ENCODE results near the gene MEIG1. TPM values are rescaled to one million over a fixed set of nuclear protein-coding genes. Genes with fewer than 3 reads are reported as not detected.
"Not testable (repeated sequence)": the region's sequence is repeated elsewhere in the genome, so short reads cannot be mapped to it uniquely, and the experiment has no call there.

The MEIG1 gene
- total RNA-seq, 1 donor from 2014 or later, result not detected

- H3K4me3 ChIP-seq (ENCODE audit: low read depth, low read length), result no peak overlapping the region
- no peak for DNase-seq (ENCODE audit: low read depth)
- TF ChIP-seq, protein P1, sequence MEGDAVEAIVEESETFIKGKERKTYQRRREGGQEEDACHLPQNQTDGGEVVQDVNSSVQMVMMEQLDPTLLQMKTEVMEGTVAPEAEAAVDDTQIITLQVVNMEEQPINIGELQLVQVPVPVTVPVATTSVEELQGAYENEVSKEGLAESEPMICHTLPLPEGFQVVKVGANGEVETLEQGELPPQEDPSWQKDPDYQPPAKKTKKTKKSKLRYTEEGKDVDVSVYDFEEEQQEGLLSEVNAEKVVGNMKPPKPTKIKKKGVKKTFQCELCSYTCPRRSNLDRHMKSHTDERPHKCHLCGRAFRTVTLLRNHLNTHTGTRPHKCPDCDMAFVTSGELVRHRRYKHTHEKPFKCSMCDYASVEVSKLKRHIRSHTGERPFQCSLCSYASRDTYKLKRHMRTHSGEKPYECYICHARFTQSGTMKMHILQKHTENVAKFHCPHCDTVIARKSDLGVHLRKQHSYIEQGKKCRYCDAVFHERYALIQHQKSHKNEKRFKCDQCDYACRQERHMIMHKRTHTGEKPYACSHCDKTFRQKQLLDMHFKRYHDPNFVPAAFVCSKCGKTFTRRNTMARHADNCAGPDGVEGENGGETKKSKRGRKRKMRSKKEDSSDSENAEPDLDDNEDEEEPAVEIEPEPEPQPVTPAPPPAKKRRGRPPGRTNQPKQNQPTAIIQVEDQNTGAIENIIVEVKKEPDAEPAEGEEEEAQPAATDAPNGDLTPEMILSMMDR (conservative IDR thresholded peaks at IDR 0.05; ENCODE audit: low read depth, low read length), result no peak
Observed at GRCh38 chr10:14925268-14925667, 33.9 kb upstream of the MEIG1 start.

GRCh38 chr10:14926061-14926470 is 33.1 kb upstream of the MEIG1 start:
- TF ChIP-seq, protein P1 (conservative IDR thresholded peaks at IDR 0.05; ENCODE audit: low read depth, low read length), result no peak
- H3K4me3 ChIP-seq (ENCODE audit: low read depth, low read length), result no peak overlapping the region
- DNase-seq (ENCODE audit: low read depth), result no peak

DNA sequence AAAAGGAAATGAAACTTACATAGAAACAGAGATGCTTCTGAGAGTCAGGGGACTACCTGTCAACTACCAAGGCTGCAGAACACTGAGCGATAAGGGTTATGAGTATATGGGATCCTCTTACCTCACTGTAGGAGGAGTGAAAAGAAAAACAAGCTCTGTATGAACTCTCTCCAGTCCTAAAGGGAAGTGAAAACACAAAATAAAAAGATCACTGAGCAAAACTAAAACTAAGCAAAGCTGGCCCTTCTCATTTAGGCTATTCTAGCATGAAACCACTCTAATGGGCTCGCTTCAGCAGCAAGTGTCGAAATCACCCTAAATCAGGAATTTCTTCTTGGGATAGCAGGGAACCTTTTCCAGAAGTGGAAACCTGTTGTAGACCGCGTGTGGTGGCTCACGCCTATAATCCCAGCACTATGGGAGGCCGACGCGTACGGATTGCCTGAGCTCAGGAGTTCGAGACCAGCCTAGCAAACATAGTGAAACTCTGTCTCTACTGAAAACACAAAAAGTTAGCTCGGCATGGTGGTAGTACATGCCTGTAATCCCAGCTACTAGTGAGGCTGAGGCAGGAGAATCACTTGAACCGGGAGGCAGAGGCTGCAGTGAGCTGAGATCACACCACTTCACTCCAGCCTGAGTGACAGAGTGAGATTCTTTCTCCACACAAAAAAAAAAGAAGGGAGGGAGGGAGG is 32.3 kb upstream of the MEIG1 start:
- no peak for DNase-seq (ENCODE audit: low read depth)
- TF ChIP-seq, protein P1 (conservative IDR thresholded peaks at IDR 0.05; ENCODE audit: low read depth, low read length), result no peak
- no peak overlapping the region for H3K4me3 ChIP-seq (ENCODE audit: low read depth, low read length)

DNA sequence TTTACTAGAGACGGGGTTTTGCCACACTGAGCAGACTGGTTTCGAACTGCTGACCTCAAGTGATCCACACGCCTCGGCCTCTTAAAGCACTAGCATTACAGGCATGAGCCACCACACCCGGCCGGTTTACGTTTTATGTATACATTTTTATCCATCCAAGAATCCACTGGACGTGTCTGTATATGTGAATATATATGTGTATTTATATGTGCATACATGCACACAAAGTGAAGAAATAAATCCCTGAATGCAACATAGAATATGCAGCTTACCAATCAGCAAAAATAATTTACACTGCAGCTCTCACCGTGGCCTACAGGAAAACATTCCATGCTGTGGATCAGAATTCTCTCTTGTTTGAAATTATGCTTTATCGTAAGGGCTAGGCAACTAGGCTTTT is 28.6 kb upstream of the MEIG1 start:
- DNase-seq (ENCODE audit: low read depth), result no peak
- TF ChIP-seq, protein P1 (conservative IDR thresholded peaks at IDR 0.05; ENCODE audit: low read depth, low read length), result no peak
- H3K4me3 ChIP-seq (ENCODE audit: low read depth, low read length), result no peak overlapping the region

- DNase-seq (ENCODE audit: low read depth), result no peak
- no peak overlapping the region for H3K4me3 ChIP-seq (ENCODE audit: low read depth, low read length)
- TF ChIP-seq, protein P1 (conservative IDR thresholded peaks at IDR 0.05; ENCODE audit: low read depth, low read length), result no peak
Observed at GRCh38 chr10:14936584-14936983, 22.6 kb upstream of the MEIG1 start.

GRCh38 chr10:14938971-14939370 is 20.2 kb upstream of the MEIG1 start:
- not testable (repeated sequence) for H3K4me3 ChIP-seq (ENCODE audit: low read depth, low read length); DNase-seq (ENCODE audit: low read depth)

DNA sequence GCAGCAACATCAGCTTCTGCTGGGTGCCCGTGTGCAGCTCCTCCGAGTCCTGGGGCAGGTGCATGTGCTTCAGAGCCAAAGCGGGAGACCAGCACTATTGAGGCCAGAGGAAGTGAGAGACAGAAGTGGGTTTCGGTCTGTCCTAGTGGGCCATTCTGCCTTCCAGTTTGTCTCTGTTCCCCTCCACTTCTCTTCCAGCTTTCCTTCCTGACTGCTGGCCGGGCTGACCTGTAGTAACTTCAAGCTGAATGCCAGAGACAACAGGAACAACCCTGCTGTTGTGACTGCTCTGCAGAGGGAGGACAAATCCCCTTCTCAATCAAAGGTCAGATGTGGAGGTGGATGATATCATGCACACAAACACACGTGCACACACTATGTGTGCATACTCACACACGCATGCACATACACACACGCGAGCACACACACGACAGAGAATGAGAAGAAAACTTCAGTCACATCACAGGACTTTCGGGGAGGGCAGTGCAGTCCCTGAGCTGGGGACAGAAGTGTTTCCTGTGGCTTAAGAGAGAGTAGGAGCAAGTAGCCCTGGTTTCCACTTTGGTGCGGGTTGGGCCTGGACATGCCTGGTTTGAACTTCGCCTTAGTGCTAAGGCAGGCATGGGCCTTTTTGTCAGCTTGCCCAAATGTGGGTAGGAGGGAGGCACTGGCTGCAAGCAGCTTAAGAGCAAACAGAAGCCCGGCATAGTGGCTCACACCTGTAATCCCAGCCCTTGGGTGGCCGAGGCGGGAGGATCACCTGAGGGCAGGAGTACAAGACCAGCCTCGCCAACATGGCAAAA is 16.8 kb upstream of the MEIG1 start:
- H3K4me3 ChIP-seq (ENCODE audit: low read depth, low read length); DNase-seq (ENCODE audit: low read depth): not testable (repeated sequence)

GRCh38 chr10:14942950-14943338 is 16.2 kb upstream of the MEIG1 start:
- not testable (repeated sequence) for H3K4me3 ChIP-seq (ENCODE audit: low read depth, low read length); DNase-seq (ENCODE audit: low read depth)
